GM18951 (cell line): ENCODE results near the gene TFDP1.

ENCODE experiments used
- POLR2A ChIP-seq: IDR thresholded peaks from 4 replicates; pipeline ENCODE4 v1.6.1; 2011; ENCODE audit warnings: mild to moderate bottlenecking; ENCODE audit not compliant: insufficient read length, insufficient read depth; ENCODE audit errors: extremely low read depth
- in situ Hi-C: fragments of 300-500 bp; cut with MboI; formaldehyde crosslinking; loops from one replicate; pipeline ENCODE4 v1.12.0; 2022; ENCODE audit warnings: low sequenced_read_pairs, mixed read lengths, inconsistent platforms; ENCODE audit not compliant: unreplicated experiment

Gene TFDP1

GRCh38 chr13:113645329-113645728 lies 60.8 kb downstream of the TFDP1 start:
- in situ Hi-C loops = no loop called here
- no peak for TF ChIP-seq POLR2A

GRCh38 chr13:113646376-113646775 lies 61.8 kb downstream of the TFDP1 start:
- TF ChIP-seq POLR2A = no peak
- in situ Hi-C loops = no loop called here

- in situ Hi-C loops = no loop called here
- no peak for TF ChIP-seq POLR2A
These were observed 62.4 kb downstream of the TFDP1 start for GRCh38 chr13:113646921-113647340.

GRCh38 chr13:113647351-113648215 lies 63.0 kb downstream of the TFDP1 start:
- no peak for TF ChIP-seq POLR2A
- in situ Hi-C loops = no loop called here

GRCh38 chr13:113648216-113648610 lies 63.7 kb downstream of the TFDP1 start:
- no peak for TF ChIP-seq POLR2A
- in situ Hi-C loops = no loop called here

- in situ Hi-C loops = no loop called here
- TF ChIP-seq POLR2A = no peak
These were observed 64.7 kb downstream of the TFDP1 start for GRCh38 chr13:113649212-113649611.

GRCh38 chr13:113650275-113650674 lies 65.7 kb downstream of the TFDP1 start:
- TF ChIP-seq POLR2A = no peak
- in situ Hi-C loops = no loop called here

- no peak for TF ChIP-seq POLR2A
- in situ Hi-C loops = no loop called here
These were observed 66.2 kb downstream of the TFDP1 start for GRCh38 chr13:113650731-113651148.

- TF ChIP-seq POLR2A = no peak
- in situ Hi-C loops = no loop called here
These were observed 67.2 kb downstream of the TFDP1 start for GRCh38 chr13:113651511-113652403.

GRCh38 chr13:113652404-113653263 lies 68.1 kb downstream of the TFDP1 start:
- in situ Hi-C loops = no loop called here
- no peak for TF ChIP-seq POLR2A

- no peak for TF ChIP-seq POLR2A
- in situ Hi-C loops = no loop called here
These were observed 69.0 kb downstream of the TFDP1 start for GRCh38 chr13:113653264-113654174.

- in situ Hi-C loops = no loop called here
- no peak for TF ChIP-seq POLR2A
These were observed 69.6 kb downstream of the TFDP1 start for GRCh38 chr13:113654175-113654560.
